Measurements from ENCODE around the gene MIOS. TPM values are rescaled to one million over a fixed set of nuclear protein-coding genes. Genes with fewer than 3 reads are reported as not detected.

MIOS gene
- total RNA-seq, 1 donor from 2014 or later: 62.0 TPM

Other genes with a start within 250 kb of the MIOS start
- 0.43 and 0.60 TPM in 2 replicates for gene COL28A1, start 31.0 kb upstream of the MIOS start, total RNA-seq (ENCODE audit: low replicate concordance)
- 16.6 and 23.0 TPM in 2 replicates for gene UMAD1, start 73.9 kb downstream of the MIOS start, total RNA-seq (ENCODE audit: low replicate concordance)
- gene RPA3, start 151.7 kb downstream of the MIOS start, total RNA-seq (ENCODE audit: low replicate concordance): 67.4 and 128 TPM in 2 replicates